CD4-positive, alpha-beta memory T cell (primary cell): ENCODE data around the gene NPIPB5. TPM values are rescaled to one million over a fixed set of nuclear protein-coding genes. Genes with fewer than 3 reads are reported as not detected.
A peak's percentile ranks its signal among the peaks of the same experiment; 100 is the strongest.
"Not testable (repeated sequence)": the region's sequence is repeated elsewhere in the genome, so short reads cannot be mapped to it uniquely, and the experiment has no call there.

Experiments
- CTCF ChIA-PET: fragments of 350-600 bp; sonication (Branson Sonifier 250); formaldehyde crosslinking; loops from one replicate; lab custom pipeline; 2021; ENCODE audit warnings: inconsistent platforms; ENCODE audit not compliant: partially characterized antibody; lab: Charles Lee
- POLR2A ChIA-PET: fragments of 350-600 bp; sonication (Branson Sonifier 250); formaldehyde crosslinking; loops from one replicate; lab custom pipeline; 2021; ENCODE audit not compliant: partially characterized antibody; lab: Charles Lee
- DNase-seq, 5 donors: peaks; one replicate each; pipeline versions ENCODE4 v3.0.0 to v3.0.0-alpha.2; 2020 to 2022; ENCODE audit warnings: mixed read lengths in 1 of 5
- H3K27ac ChIP-seq: one replicate; pipeline ENCODE4 v1.7.0; 2013; ENCODE audit warnings: low read depth, low read length
- H3K27me3 ChIP-seq: 2 replicates; pipeline ENCODE4 v1.7.0; 2013; ENCODE audit warnings: mild to moderate bottlenecking, low read length, moderate library complexity; ENCODE audit not compliant: insufficient read depth
- H3K36me3 ChIP-seq: 2 replicates; pipeline ENCODE4 v1.7.0; 2013; ENCODE audit warnings: mild to moderate bottlenecking, low read length, moderate library complexity; ENCODE audit not compliant: insufficient read depth
- H3K4me1 ChIP-seq: 2 replicates; pipeline ENCODE4 v1.7.0; 2013; ENCODE audit warnings: mild to moderate bottlenecking, low read length, moderate library complexity; ENCODE audit not compliant: insufficient read depth
- H3K4me3 ChIP-seq, 2 donors: one replicate each; pipeline ENCODE4 v1.7.0; 2013; ENCODE audit warnings: low read length in 2 of 2, mild to moderate bottlenecking in 1 of 2
- H3K9me3 ChIP-seq, 2 donors: one replicate each; pipeline ENCODE4 v1.7.0; 2013; ENCODE audit warnings: low read length in 2 of 2, control low read depth in 1 of 2; ENCODE audit not compliant: control insufficient read depth in 1 of 2
- H3K27ac Mint-ChIP-seq, 7 donors: one replicate each; pipeline ENCODE4 v1.8.0; 2020 to 2021; ENCODE audit warnings: mixed read lengths in 7 of 7, mild to moderate bottlenecking in 6 of 7, inconsistent platforms in 3 of 7, moderate library complexity in 3 of 7
- H3K27me3 Mint-ChIP-seq, 2 donors: one replicate each; pipeline ENCODE4 v1.8.0; 2020 to 2021; ENCODE audit warnings: mixed read lengths in 2 of 2
- H3K36me3 Mint-ChIP-seq, 2 donors: one replicate each; pipeline ENCODE4 v1.8.0; 2020 to 2021; ENCODE audit warnings: mixed read lengths in 2 of 2, inconsistent platforms in 1 of 2, mild to moderate bottlenecking in 1 of 2
- H3K4me1 Mint-ChIP-seq, 4 donors: one replicate each; pipeline ENCODE4 v1.8.0; 2020 to 2021; ENCODE audit warnings: mixed read lengths in 4 of 4, mild to moderate bottlenecking in 1 of 4
- H3K4me3 Mint-ChIP-seq, 8 donors: one replicate each; pipeline ENCODE4 v1.8.0; 2020 to 2021; ENCODE audit warnings: mixed read lengths in 8 of 8, mild to moderate bottlenecking in 7 of 8, moderate library complexity in 6 of 8, inconsistent platforms in 3 of 8
- H3K9me3 Mint-ChIP-seq, 8 donors: one replicate each; pipeline ENCODE4 v1.8.0; 2020 to 2021; ENCODE audit warnings: mixed read lengths in 8 of 8, mild to moderate bottlenecking in 5 of 8, inconsistent platforms in 3 of 8, moderate library complexity in 1 of 8
- intact Hi-C: fragments of 100-400 bp; cut with micrococcal nuclease; formaldehyde crosslinking; loops from one replicate; pipeline ENCODE4 v1.15.1; 2023
- polyA plus RNA-seq, 2 donors: library from polyadenylated mRNA; unstranded; fragments of 300-500 nt; fragmentation: Illumina TruSeq; gene quantifications; one replicate each; pipeline ENCODE4 v1.2.3, GENCODE V29; 2021
- total RNA-seq, 2 experiments: library from RNA; stranded (reverse); gene quantifications; one replicate each; pipeline ENCODE4 v1.2.3, GENCODE V29; 2021

NPIPB5 gene
- total RNA-seq (100 to 1,000 TPM; 294 to 387 TPM), polyA plus RNA-seq (10 to 100 TPM in 1 of 2 donors, 1 to 10 TPM in 1; 2.1 to 26.7 TPM)

GRCh38 chr16:22510591-22510990 lies at the start of gene NPIPB5:
TSS of gene NPIPB5 (plus strand) at chr16:22510891. CDS start at chr16:22513802, 2,911 bp downstream.
- H3K4me3 ChIP-seq, CTCF ChIA-PET, POLR2A ChIA-PET, H3K4me1 ChIP-seq, H3K4me3 Mint-ChIP-seq, H3K36me3 Mint-ChIP-seq, H3K27ac ChIP-seq, H3K27ac Mint-ChIP-seq, H3K9me3 Mint-ChIP-seq, H3K4me1 Mint-ChIP-seq, DNase-seq, H3K36me3 ChIP-seq, H3K9me3 ChIP-seq, H3K27me3 ChIP-seq, intact Hi-C loops, H3K27me3 Mint-ChIP-seq: not testable (repeated sequence)

- CTCF ChIA-PET, H3K9me3 ChIP-seq, H3K4me1 Mint-ChIP-seq, H3K4me3 ChIP-seq, H3K27me3 ChIP-seq, DNase-seq, H3K9me3 Mint-ChIP-seq, intact Hi-C loops, H3K27me3 Mint-ChIP-seq, H3K27ac ChIP-seq, H3K4me3 Mint-ChIP-seq, H3K4me1 ChIP-seq, H3K36me3 ChIP-seq, H3K27ac Mint-ChIP-seq, H3K36me3 Mint-ChIP-seq, POLR2A ChIA-PET: not testable (repeated sequence)
Observed at GRCh38 chr16:22468846-22469245, 41.8 kb upstream of the NPIPB5 start.

- H3K9me3 ChIP-seq, H3K27me3 ChIP-seq, H3K27ac ChIP-seq, intact Hi-C loops, H3K4me3 Mint-ChIP-seq, H3K36me3 Mint-ChIP-seq, H3K4me3 ChIP-seq, H3K36me3 ChIP-seq, H3K9me3 Mint-ChIP-seq, H3K27me3 Mint-ChIP-seq, CTCF ChIA-PET, H3K4me1 Mint-ChIP-seq, H3K4me1 ChIP-seq, POLR2A ChIA-PET: not testable (repeated sequence)
- peak in 1 of 5 donors; percentile 41 for DNase-seq
- H3K27ac Mint-ChIP-seq, result peak overlapping the region in 2 of 7 donors; percentile 19 to 22
Observed at GRCh38 chr16:22537996-22538395, 27.3 kb downstream of the NPIPB5 start.

- H3K27ac Mint-ChIP-seq, H3K27me3 Mint-ChIP-seq, H3K27ac ChIP-seq, H3K9me3 Mint-ChIP-seq, H3K27me3 ChIP-seq, H3K4me1 Mint-ChIP-seq, H3K36me3 ChIP-seq, CTCF ChIA-PET, H3K9me3 ChIP-seq, H3K36me3 Mint-ChIP-seq, POLR2A ChIA-PET, H3K4me3 Mint-ChIP-seq, intact Hi-C loops, H3K4me1 ChIP-seq, H3K4me3 ChIP-seq, DNase-seq: not testable (repeated sequence)
Observed at GRCh38 chr16:22544809-22545208, 34.1 kb downstream of the NPIPB5 start.

GRCh38 chr16:22546630-22547029 lies 35.9 kb downstream of the NPIPB5 start:
- H3K4me3 Mint-ChIP-seq, H3K9me3 Mint-ChIP-seq, H3K4me3 ChIP-seq, DNase-seq, H3K4me1 Mint-ChIP-seq, H3K9me3 ChIP-seq, intact Hi-C loops, H3K4me1 ChIP-seq, H3K36me3 Mint-ChIP-seq, CTCF ChIA-PET, H3K27ac ChIP-seq, POLR2A ChIA-PET, H3K27me3 Mint-ChIP-seq, H3K27ac Mint-ChIP-seq, H3K36me3 ChIP-seq, H3K27me3 ChIP-seq: not testable (repeated sequence)

GRCh38 chr16:22547170-22547765 lies 36.6 kb downstream of the NPIPB5 start:
- intact Hi-C loops, H3K4me1 ChIP-seq, POLR2A ChIA-PET, H3K27me3 ChIP-seq, H3K4me3 ChIP-seq, H3K36me3 Mint-ChIP-seq, H3K27ac Mint-ChIP-seq, H3K27ac ChIP-seq, H3K4me1 Mint-ChIP-seq, H3K9me3 Mint-ChIP-seq, DNase-seq, CTCF ChIA-PET, H3K4me3 Mint-ChIP-seq, H3K27me3 Mint-ChIP-seq, H3K36me3 ChIP-seq, H3K9me3 ChIP-seq: not testable (repeated sequence)

- POLR2A ChIA-PET, H3K36me3 ChIP-seq, H3K4me3 ChIP-seq, H3K4me3 Mint-ChIP-seq, CTCF ChIA-PET, H3K27ac ChIP-seq, H3K27ac Mint-ChIP-seq, H3K4me1 Mint-ChIP-seq, H3K4me1 ChIP-seq, H3K36me3 Mint-ChIP-seq, H3K27me3 ChIP-seq, DNase-seq, intact Hi-C loops, H3K9me3 Mint-ChIP-seq, H3K9me3 ChIP-seq, H3K27me3 Mint-ChIP-seq: not testable (repeated sequence)
Observed at GRCh38 chr16:22549853-22550252, 39.2 kb downstream of the NPIPB5 start.

- H3K36me3 Mint-ChIP-seq, H3K27me3 Mint-ChIP-seq, H3K4me1 Mint-ChIP-seq, intact Hi-C loops, H3K36me3 ChIP-seq, H3K27ac ChIP-seq, CTCF ChIA-PET, H3K27me3 ChIP-seq, DNase-seq, H3K9me3 ChIP-seq, H3K4me1 ChIP-seq, H3K27ac Mint-ChIP-seq, POLR2A ChIA-PET, H3K4me3 Mint-ChIP-seq, H3K9me3 Mint-ChIP-seq, H3K4me3 ChIP-seq: not testable (repeated sequence)
Observed at GRCh38 chr16:22551143-22551542, 40.5 kb downstream of the NPIPB5 start.
